Cerebellar cortex (tissue), 1 donor: ENCODE results near the gene SEMA3D.

Experiments used
- DNase-seq: peaks from one replicate; pipeline ENCODE4 v3.0.0-alpha.2; 2015; ENCODE audit warnings: low spot score

The SEMA3D gene

DNA sequence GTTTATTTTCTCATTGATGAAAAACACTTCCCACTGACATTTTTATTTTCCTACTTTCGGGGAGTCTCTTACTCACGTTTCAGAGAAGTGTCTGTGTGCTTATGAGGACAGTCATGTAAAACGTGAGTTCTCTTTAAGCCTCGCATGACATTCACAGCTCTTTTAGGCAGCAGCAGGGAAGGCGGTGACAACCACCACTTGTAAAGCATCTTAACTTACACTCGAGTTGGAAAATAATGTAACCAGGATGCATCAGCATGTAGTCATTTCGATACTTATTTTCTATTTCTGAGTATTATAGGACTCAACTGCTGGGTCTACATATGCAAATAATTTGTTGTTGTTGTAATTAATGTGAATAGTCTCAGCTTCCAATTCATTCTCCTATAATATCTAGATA, 153.6 kb downstream of the SEMA3D start:
- no peak for DNase-seq

GRCh38 chr7:85031475-85031874, 155.4 kb downstream of the SEMA3D start:
- no peak for DNase-seq

DNA sequence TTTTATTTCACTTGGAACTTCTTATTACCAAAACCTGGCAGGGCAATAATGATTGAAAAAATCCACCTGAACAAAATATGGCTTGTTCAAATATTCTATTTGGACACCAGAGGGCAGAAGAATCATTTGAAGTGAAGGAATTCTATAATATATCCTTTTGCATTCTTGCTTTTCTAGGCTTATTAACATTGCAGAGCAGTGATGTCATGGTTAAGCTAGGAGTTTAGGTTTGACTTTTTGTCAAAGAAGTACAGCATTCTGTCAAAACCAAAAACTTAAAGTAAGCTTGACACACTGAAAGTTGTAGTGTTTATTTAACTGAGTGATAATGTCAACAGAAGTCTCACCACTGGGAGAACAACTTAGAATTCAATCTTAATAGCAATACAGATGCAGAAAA, 156.0 kb downstream of the SEMA3D start:
- no peak for DNase-seq

DNA sequence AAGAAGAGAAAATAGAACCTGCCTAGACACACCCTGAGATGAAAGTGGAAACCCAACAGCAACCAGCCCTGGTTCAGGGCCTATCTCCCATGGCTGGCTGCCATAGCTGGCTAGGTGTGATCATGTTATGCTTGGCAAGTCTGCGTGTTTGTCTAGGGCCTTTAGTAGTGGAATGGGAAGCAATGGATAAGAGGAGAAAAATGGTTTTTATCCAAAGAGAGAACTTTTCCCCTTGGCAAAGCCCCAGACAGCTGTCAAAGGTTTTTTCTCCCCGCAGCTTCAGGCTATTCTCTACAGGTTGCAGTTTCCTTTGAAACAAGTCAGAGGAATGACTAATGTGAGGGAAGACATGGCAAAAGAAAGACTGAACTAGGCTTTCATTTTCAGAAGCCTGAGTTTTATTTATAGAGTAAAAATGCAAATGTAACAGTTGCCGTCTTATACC, 161.5 kb downstream of the SEMA3D start:
- no peak for DNase-seq

- DNase-seq, result no peak
These were observed 162.9 kb downstream of the SEMA3D start for GRCh38 chr7:85023916-85024315.

GRCh38 chr7:85023066-85023712, 163.7 kb downstream of the SEMA3D start:
- DNase-seq, result peak; percentile 52

- no peak for DNase-seq
These were observed 164.7 kb downstream of the SEMA3D start for GRCh38 chr7:85022064-85022697.

DNA sequence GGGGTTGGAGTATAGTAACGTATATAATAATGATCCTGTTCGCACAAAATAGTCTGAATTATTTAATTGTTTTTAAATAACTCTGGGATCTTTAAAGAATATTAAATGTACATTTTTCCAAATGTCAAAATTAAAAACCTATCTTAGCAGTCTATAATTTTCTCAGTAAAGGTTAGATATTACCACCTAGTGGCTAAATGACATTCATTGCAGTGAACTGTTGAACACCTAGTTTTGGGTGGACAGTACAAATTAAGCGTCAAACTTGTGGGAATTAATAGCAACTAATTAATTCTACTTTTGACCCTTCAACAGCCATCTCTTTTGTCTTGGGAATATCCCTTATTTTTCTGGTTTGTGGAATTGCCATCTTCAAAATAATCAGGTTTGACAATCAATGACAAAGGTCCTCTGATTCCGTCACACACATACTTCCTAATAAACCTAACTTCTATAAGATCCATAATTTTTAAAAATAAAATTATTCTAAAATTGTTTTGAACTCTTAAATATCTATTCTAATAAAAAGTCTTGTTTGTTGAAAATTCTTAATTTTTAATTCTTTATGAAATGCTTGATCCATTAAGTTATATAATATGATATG, 165.7 kb downstream of the SEMA3D start:
- no peak for DNase-seq

DNA sequence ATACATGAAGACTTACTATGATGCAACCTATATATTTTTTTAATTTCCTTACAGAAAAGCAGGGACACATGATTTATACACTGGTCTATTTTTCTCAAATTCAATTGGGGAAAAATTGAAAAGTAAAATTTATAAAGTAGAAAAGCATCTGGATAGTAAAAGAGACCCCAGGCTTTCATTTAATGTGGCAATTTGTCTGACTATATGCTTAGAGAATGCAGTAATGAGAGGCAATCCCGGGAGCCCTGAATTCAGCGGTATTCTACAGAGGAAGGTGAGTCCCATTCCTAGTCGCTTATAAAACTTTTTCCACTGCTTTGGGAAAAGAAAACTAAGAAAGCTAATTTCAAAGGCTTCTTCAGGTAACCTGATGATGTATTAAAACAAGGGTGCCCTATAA, 167.1 kb downstream of the SEMA3D start:
- DNase-seq, result no peak

DNA sequence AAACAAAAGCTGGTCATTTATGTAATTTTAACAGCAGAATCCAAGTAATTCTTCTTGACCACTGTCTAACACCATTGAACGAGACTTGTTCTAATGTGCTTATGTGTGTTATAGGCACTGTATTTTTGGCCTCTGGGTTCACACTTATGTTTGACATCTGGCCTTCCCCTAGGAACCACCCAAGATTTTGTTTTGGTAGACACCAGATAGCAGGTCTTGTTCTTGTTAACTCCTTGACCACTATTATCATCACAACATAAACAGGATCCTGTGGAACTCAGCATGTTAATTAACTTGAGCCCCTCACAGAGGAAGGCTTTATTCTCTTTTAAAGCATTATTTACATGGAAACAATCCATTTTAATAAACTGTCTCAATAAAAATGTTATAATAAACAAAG, 167.7 kb downstream of the SEMA3D start:
- DNase-seq, result no peak

GRCh38 chr7:85018498-85018897, 168.4 kb downstream of the SEMA3D start:
- DNase-seq, result no peak

DNA sequence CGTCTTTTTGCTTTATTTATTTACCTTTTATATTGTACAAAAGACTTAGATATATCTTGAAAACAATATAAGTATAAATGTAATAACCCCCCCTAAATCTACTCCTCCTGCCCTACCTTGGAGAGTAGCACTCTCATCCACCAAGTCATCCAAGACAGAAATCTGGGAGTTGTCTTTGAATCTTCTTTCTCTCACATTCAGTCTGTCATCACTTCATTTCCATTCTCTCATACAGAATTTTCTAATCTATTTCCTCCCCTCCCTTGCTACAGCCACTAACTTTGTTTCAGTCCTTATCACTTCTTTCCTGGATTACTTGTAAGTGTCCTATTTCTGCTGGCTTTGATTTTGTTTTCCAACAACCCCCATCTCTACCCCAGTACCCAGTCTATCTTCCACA, 170.6 kb downstream of the SEMA3D start:
- no peak for DNase-seq

GRCh38 chr7:85014936-85015660, 171.8 kb downstream of the SEMA3D start:
- peak; percentile 32 for DNase-seq

DNA sequence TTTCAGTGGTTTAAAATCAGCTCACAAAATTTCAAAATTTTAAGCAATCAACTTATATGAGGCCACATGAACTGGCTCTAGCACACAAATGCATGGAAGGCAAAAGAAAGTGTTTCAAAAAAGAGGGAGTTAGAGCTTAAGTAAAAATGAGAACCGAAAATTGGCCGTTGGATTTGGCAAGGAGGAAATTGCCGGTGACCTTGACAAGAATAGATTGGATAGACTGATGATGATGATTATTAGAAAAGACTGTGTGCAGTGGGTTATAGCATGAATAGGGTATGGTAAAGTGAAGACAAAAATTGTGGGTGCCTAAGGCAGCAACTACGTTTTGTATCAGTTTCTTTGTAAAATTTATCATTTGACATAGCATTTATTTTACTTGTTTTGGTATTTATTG, 175.7 kb downstream of the SEMA3D start:
- DNase-seq, result no peak

DNA sequence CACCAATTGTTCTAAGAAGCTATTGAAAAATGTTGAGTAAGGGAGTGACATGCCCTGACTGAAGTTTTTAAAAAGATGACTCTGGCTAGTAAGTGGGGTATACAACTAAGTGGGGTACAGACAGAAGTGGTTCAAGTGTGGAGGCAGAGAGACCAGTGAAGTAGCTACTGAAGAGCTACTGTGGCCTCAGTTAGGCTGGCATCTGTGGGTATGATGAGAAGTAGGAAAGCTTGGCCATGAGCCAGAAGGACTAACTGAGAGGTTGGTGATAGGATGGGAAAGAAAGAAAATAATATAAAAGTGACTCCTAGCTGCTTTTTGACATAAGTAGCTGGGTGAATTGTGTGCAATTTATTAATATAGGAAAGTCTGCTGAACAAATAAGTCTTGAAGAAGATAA, 176.6 kb downstream of the SEMA3D start:
- DNase-seq, result no peak

DNA sequence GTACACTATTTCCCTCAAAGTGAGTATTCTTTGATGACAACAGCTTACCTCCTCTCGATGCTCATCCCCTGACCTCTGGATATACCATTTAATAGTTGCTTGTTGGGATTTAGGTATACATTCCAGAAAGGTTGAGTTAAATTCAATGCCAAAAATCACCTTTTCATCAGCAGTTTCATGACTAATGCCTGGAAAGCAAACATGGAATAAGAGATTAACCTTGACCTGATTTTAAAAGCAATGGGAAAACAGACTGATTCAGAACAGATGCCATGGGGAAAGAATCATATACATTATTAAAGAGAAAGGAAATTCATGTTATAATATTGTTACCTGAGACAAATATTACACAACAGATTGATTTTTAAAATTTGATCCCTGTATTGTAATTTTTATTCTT, 180.1 kb downstream of the SEMA3D start:
- DNase-seq, result no peak

GRCh38 chr7:85004402-85004801, 182.5 kb downstream of the SEMA3D start:
- DNase-seq, result peak; percentile 16

- DNase-seq, result no peak
These were observed 185.1 kb downstream of the SEMA3D start for GRCh38 chr7:85001495-85002345.

DNA sequence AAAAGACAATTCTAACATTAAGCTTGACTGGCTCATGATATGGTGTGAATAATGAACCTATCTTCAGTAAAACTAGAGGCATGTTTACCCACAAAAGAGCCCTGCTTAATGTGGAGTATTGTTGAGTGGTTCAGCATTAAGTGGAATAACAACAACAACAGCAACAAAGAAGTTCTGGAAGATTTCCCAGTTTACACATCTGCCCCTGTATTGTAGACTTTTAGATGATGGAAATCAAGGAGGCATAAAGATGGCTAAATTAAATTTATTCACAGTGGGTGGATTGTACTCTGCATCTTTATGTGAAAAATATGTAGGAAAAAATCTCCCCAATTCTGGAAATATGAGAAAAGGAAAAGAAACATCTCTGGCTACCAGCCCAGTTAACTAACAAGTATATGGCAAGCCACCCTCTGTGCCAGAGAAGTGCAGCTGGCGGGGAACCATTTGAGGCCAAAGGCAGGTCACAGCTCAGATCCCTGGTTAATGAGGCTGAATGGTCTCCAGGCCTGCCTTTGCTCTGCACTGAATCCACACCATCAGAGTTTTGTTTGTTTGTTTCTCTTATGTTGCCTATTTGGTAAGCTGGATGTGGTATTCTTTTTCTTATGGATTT, 186.0 kb downstream of the SEMA3D start:
- no peak for DNase-seq

DNA sequence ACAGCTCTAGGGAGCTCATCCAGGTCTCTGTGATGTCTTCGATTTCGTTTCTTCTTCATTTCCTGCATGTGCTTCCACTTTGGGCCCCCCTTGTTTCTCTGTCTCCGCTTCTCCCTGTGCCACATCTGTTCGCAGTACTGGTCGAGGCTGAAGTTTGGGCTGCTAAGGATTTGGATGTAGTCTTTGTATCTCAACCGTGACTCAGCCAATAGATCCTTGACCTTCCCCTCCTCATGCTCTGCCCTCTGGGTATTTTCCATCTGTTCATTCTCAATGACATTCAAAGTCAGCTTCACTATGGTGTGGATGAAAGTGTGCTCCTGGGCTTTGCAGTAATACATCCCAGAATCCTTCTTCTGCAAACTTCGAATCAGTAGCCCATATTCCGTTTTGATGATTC, 187.4 kb downstream of the SEMA3D start:
- no peak for DNase-seq

DNA sequence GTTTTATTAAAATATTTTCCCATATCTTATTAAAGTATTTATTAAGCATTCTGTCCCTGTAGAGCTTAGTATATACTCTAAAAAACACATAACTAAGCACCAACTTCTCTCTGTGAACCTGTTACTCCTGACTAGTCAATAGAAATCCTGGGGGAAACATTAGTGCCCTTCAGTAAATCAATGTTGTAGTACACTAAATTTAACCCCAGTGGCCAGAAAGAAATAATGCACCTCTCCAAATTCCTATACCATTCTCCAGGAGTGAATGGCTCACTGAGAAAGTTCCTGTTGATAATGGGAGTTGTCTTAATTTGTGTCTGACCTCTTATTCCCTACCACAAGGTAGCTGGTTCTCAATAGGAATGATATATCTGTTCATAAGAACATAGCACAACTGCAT, 188.2 kb downstream of the SEMA3D start:
- no peak for DNase-seq

DNA sequence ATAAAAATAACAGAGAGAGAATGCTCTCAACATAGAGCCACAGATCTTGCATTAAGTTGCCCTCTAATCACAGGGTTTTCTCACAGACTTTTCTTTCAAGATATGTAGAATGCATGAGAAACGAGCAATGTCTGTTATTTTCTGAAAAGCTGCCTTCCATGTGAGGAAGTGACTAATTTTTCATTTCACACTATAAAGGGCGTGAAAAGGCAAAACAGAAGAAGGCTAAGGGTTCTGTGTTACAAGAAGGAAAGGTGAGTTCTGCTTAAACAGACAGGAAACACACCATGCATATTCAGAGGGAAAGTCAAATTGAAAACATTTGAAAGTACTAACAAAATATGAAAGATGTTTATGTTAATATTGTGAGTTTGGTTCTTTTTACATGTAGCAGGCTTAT, 189.2 kb downstream of the SEMA3D start:
- DNase-seq, result no peak
